ENCODE data around the gene SIT1. TPM values are rescaled to one million over a fixed set of nuclear protein-coding genes. Genes with fewer than 3 reads are reported as not detected.

The SIT1 gene
- total RNA-seq, 4 donors from 2014 or later = 0.42 to 4.2 (median 1.5) TPM

GRCh38 chr9:35659340-35659739 lies 8.6 kb upstream of the SIT1 start:
- H3K4me1 ChIP-seq = peaks cover 12 to 65% (median 22%) of the 10 kb centered on the region in 3 donors
- H3K9me3 ChIP-seq = no peaks in the 10 kb centered on the region
- intact Hi-C loops (cut with DNase I) = loop anchor here (5.0 kb wide), 1 partner anchor 73 kb away; the partner anchor contains the start of genes CREB3 and TLN1
- no peak for DNase-seq
- H3K36me3 ChIP-seq = peaks cover 0 to 26% (median 0%) of the 10 kb centered on the region in 3 donors
- WGBS, 2 donors = 47 to 86% methylated on average over 3 of the region's 3 CpGs
- TF ChIP-seq POLR2A (IDR thresholded peaks at IDR 0.05) (peak in 1 of 4 donors; percentile 42), CTCF (IDR thresholded peaks at IDR 0.05) (no peak)
- H3K27ac ChIP-seq = peak overlapping the region; percentile 91 to 98 (median 96)
- H3K27me3 ChIP-seq = no peaks in the 10 kb centered on the region
- peak overlapping the region in 3 of 4 donors; percentile 78 to 94 (median 90) for H3K4me3 ChIP-seq

GRCh38 chr9:35658968-35659220 lies 8.2 kb upstream of the SIT1 start:
- Histone ChIP-seq H3K4me3 (peak overlapping the region; percentile 75 to 94 (median 84)), H3K27ac (peak overlapping the region; percentile 91 to 98 (median 96)), H3K9me3 (no peaks in the 10 kb centered on the region), H3K27me3 (no peaks in the 10 kb centered on the region), H3K4me1 (peaks cover 11 to 61% (median 20%) of the 10 kb centered on the region in 3 donors), H3K36me3 (peaks cover 0 to 26% (median 0%) of the 10 kb centered on the region in 3 donors)
- no peak for DNase-seq
- no peak for TF ChIP-seq POLR2A (IDR thresholded peaks at IDR 0.05)
- TF ChIP-seq CTCF (IDR thresholded peaks at IDR 0.05) = no peak
- 0% methylated on average over 2 of the region's 2 CpGs; no CpG with 5 or more reads in 1 of the 2 donors for WGBS, 2 donors
- intact Hi-C loops (cut with DNase I) = loop anchor here (5.0 kb wide), 1 partner anchor 73 kb away; the partner anchor contains the start of genes CREB3 and TLN1

- peak within 1 kb of the TSS; percentile 75 to 94 (median 84) for H3K4me3 ChIP-seq
- peak within 1 kb of the TSS; percentile 91 to 98 (median 96) for H3K27ac ChIP-seq
- H3K9me3 ChIP-seq = no peaks in the 10 kb centered on the region
- H3K36me3 ChIP-seq = peaks cover 0 to 26% (median 0%) of the 10 kb centered on the region in 3 donors
- intact Hi-C loops (cut with DNase I) = loop anchor here (5.0 kb wide), 1 partner anchor 74 kb away; the partner anchor contains the start of genes CREB3 and TLN1
- H3K27me3 ChIP-seq = no peaks in the 10 kb centered on the region
- H3K4me1 ChIP-seq = peaks cover 11 to 57% (median 20%) of the 10 kb centered on the region in 3 donors
- no peak for DNase-seq
- WGBS, 2 donors = 0% methylated on average over 10 to 29 of the region's 67 CpGs
- TF ChIP-seq CTCF (IDR thresholded peaks at IDR 0.05) (peak; percentile 47 to 68 (median 61)), POLR2A (IDR thresholded peaks at IDR 0.05) (peak in 3 of 4 donors; percentile 83 to 94 (median 88))
Observed at GRCh38 chr9:35658137-35658967, 7.6 kb upstream of the SIT1 start, which contains the start of gene CCDC107. Gene CCDC107, plus strand, starts transcription at chr9:35658292. Its CDS starts 88 bp downstream, at chr9:35658380.

GRCh38 chr9:35657546-35658136 lies 6.9 kb upstream of the SIT1 start, which contains the start of gene RMRP:
Gene RMRP, minus strand, starts transcription at chr9:35658019.
- Histone ChIP-seq H3K9me3 (no peaks in the 10 kb centered on the region), H3K4me3 (peak within 1 kb of the TSS; percentile 75 to 94 (median 84)), H3K36me3 (peaks cover 0 to 26% (median 0%) of the 10 kb centered on the region in 3 donors), H3K27me3 (no peaks in the 10 kb centered on the region), H3K27ac (peak within 1 kb of the TSS; percentile 91 to 98 (median 96)), H3K4me1 (peaks cover 11 to 53% (median 24%) of the 10 kb centered on the region in 3 donors)
- intact Hi-C loops (cut with DNase I) = loop anchor here (5.0 kb wide), 1 partner anchor 75 kb away; the partner anchor contains the start of genes CREB3 and TLN1
- DNase-seq = peak; percentile 71
- peak in 4 of 6 experiments; percentile 28 to 59 (median 45) for TF ChIP-seq CTCF (IDR thresholded peaks at IDR 0.05)
- TF ChIP-seq POLR2A (IDR thresholded peaks at IDR 0.05) = peak in 2 of 4 donors; percentile 22 to 59
- 0% methylated on average over 7 to 12 of the region's 42 CpGs for WGBS, 2 donors

Measured in esophagus squamous epithelium (tissue), 5 donors.